ENCODE measurements around the gene FBXO17.
"Not testable (repeated sequence)": the region's sequence is repeated elsewhere in the genome, so short reads cannot be mapped to it uniquely, and the experiment has no call there.

GRCh38 chr19:38997576-38997975 lies 22.0 kb upstream of the FBXO17 start:
- not testable (repeated sequence) for TF ChIP-seq CTCF, POLR2AphosphoS5, POLR2A (IDR thresholded peaks at IDR 0.05)

Data from upper lobe of left lung (tissue), 4 donors.